ENCODE measurements around the gene GOLT1A.
A peak's percentile ranks its signal among the peaks of the same experiment; 100 is the strongest.

The GOLT1A gene

GRCh38 chr1:204191456-204191855, 22.3 kb downstream of the GOLT1A start:
- no peak for DNase-seq (ENCODE audit: low read depth)

GRCh38 chr1:204190212-204191211, 23.3 kb downstream of the GOLT1A start:
- DNase-seq (ENCODE audit: low read depth), result peak; percentile 15

GRCh38 chr1:204188959-204189639, 24.7 kb downstream of the GOLT1A start:
- no peak for DNase-seq (ENCODE audit: low read depth)

GRCh38 chr1:204186597-204186996, 27.2 kb downstream of the GOLT1A start:
- no peak for DNase-seq (ENCODE audit: low read depth)

GRCh38 chr1:204181116-204181515, 32.7 kb downstream of the GOLT1A start:
- DNase-seq (ENCODE audit: low read depth), result no peak

- no peak for DNase-seq (ENCODE audit: low read depth)
Observed at GRCh38 chr1:204180133-204180532, 33.7 kb downstream of the GOLT1A start.

- no peak for DNase-seq (ENCODE audit: low read depth)
Observed at GRCh38 chr1:204178487-204179281, 35.1 kb downstream of the GOLT1A start.

GRCh38 chr1:204177133-204177532, 36.7 kb downstream of the GOLT1A start:
- DNase-seq (ENCODE audit: low read depth), result no peak

- DNase-seq (ENCODE audit: low read depth), result no peak
Observed at GRCh38 chr1:204176049-204176448, 37.7 kb downstream of the GOLT1A start.

GRCh38 chr1:204174958-204175357, 38.8 kb downstream of the GOLT1A start:
- no peak for DNase-seq (ENCODE audit: low read depth)

- no peak for DNase-seq (ENCODE audit: low read depth)
Observed at GRCh38 chr1:204172404-204173029, 41.3 kb downstream of the GOLT1A start.

- DNase-seq (ENCODE audit: low read depth), result no peak
Observed at GRCh38 chr1:204171751-204172178, 42.0 kb downstream of the GOLT1A start.

GRCh38 chr1:204170494-204171155, 43.2 kb downstream of the GOLT1A start:
- no peak for DNase-seq (ENCODE audit: low read depth)

GRCh38 chr1:204169858-204170257, 43.9 kb downstream of the GOLT1A start:
- no peak for DNase-seq (ENCODE audit: low read depth)

- no peak for DNase-seq (ENCODE audit: low read depth)
Observed at GRCh38 chr1:204167730-204168129, 46.1 kb downstream of the GOLT1A start.

- no peak for DNase-seq (ENCODE audit: low read depth)
Observed at GRCh38 chr1:204166219-204166618, 47.6 kb downstream of the GOLT1A start, which contains the start of gene REN. TSS of gene REN (minus strand) at chr1:204166337. CDS start at chr1:204166293, 44 bp downstream.

- DNase-seq (ENCODE audit: low read depth), result peak; percentile 63
Observed at GRCh38 chr1:204162494-204163074, 51.2 kb downstream of the GOLT1A start.

- no peak for DNase-seq (ENCODE audit: low read depth)
Observed at GRCh38 chr1:204161609-204162493, 51.9 kb downstream of the GOLT1A start.

GRCh38 chr1:204157962-204158361, 55.8 kb downstream of the GOLT1A start:
- no peak for DNase-seq (ENCODE audit: low read depth)

GRCh38 chr1:204155881-204156280, 57.9 kb downstream of the GOLT1A start:
- no peak for DNase-seq (ENCODE audit: low read depth)

All from stimulated activated CD8-positive, alpha-beta memory T cell treated with anti-CD3 and anti-CD28 coated beads, Interleukin-12 subunit alpha, Interleukin-12 subunit beta, amount 100 ng/mL, for 4 hours (primary cell).